Coronary artery (tissue), 2 donors: ENCODE results near the gene LSG1.

Experiments
- DNase-seq: peaks from one replicate; pipeline ENCODE4 v3.0.0-alpha.2; 2017; ENCODE audit warnings: low spot score
- H3K27ac ChIP-seq, 2 donors: fragments of 200-600 bp; sonication (generic); one replicate each; pipeline ENCODE4 v1.5.1; 2016 to 2019
- H3K4me3 ChIP-seq: fragments of 200-600 bp; sonication (generic); 2 replicates; pipeline ENCODE4 v1.5.1; 2016; ENCODE audit warnings: mild to moderate bottlenecking, moderate library complexity
- CTCF ChIP-seq: fragments of 200-600 bp; sonication (generic); IDR thresholded peaks from one replicate; pipeline ENCODE4 v1.5.1; 2019; ENCODE audit warnings: antibody characterized with exemption

LSG1 gene

GRCh38 chr3:194687638-194688199, 15.7 kb upstream of the LSG1 start:
- peak; percentile 80 for DNase-seq
- Histone ChIP-seq H3K4me3 (peak overlapping the region; percentile 87), H3K27ac (peak overlapping the region in 1 of 2 donors; percentile 90)
- TF ChIP-seq CTCF, result peak; percentile 23

- Histone ChIP-seq H3K4me3 (peak overlapping the region; percentile 87), H3K27ac (peak overlapping the region; percentile 24 to 90)
- no peak for DNase-seq
Measured at GRCh38 chr3:194686816-194687637, 15.0 kb upstream of the LSG1 start.

GRCh38 chr3:194686414-194686815, 14.4 kb upstream of the LSG1 start:
- H3K27ac ChIP-seq, result peak overlapping the region; percentile 24 to 90
- no peak for TF ChIP-seq CTCF

More at GRCh38 chr3:194686816-194687637, 15.0 kb upstream of the LSG1 start:
- TF ChIP-seq CTCF, result no peak

GRCh38 chr3:194685718-194686413, 13.9 kb upstream of the LSG1 start, which contains the start of gene FAM43A:
Gene FAM43A (plus strand): TSS chr3:194685883. CDS start chr3:194686827, 944 bp downstream.
- peak within 1 kb of the TSS; percentile 47 to 90 for H3K27ac ChIP-seq
- TF ChIP-seq CTCF, result no peak
- H3K4me3 ChIP-seq, result peak within 1 kb of the TSS; percentile 87
- DNase-seq, result peak; percentile 93

More at GRCh38 chr3:194686414-194686815, 14.4 kb upstream of the LSG1 start:
- no peak for DNase-seq
- H3K4me3 ChIP-seq, result peak overlapping the region; percentile 87

GRCh38 chr3:194685065-194685717, 13.2 kb upstream of the LSG1 start:
- peak overlapping the region in 1 of 2 donors; percentile 90 for H3K27ac ChIP-seq
- DNase-seq, result peak; percentile 64
- no peak for TF ChIP-seq CTCF
- peak overlapping the region; percentile 87 for H3K4me3 ChIP-seq

- peak overlapping the region in 1 of 2 donors; percentile 50 for H3K27ac ChIP-seq
Measured at GRCh38 chr3:194683380-194683779, 11.4 kb upstream of the LSG1 start.

More at GRCh38 chr3:194683380-194683779, 11.4 kb upstream of the LSG1 start:
- H3K4me3 ChIP-seq, result no peak overlapping the region
- no peak for DNase-seq
- TF ChIP-seq CTCF, result no peak
